Measurements from ENCODE around the gene MS4A4E.
A peak's percentile ranks its signal among the peaks of the same experiment; 100 is the strongest.
"Not testable (repeated sequence)": the region's sequence is repeated elsewhere in the genome, so short reads cannot be mapped to it uniquely, and the experiment has no call there.

The MS4A4E gene

DNA sequence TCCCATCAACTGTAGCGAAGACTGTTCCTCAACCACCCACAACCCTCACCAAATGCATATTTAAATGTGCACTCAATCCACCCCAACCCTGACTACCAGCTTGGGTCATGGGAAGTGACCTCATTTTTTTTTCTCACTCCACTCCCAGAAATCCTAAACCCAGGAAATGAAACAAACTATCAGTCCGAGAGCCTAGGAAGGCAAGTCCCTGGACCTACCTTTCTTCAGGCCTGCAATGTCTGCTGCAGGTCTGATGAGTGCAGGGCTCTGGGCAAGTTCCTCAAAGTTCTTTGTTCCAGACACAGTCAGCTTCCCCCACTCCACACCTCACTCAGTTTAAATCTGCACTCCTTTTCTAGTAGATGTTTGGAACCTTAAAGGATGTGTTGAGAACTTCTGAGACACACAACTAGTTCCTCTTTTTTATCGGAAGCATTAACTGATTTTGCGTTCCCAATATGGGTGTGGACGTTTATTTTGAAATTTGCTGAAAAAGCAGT lies at the start of gene MS4A4E:
TSS of gene MS4A4E (minus strand) at position 398 of the 500 bp plus-strand sequence. CDS start 13,082 bp downstream, outside the sequence.
- no peak for DNase-seq
- in situ Hi-C loops (cut with HindIII; ENCODE audit: low pct_ligation_motif_present, low pct_unique_long_range_greater_than_20kb, low sequenced_read_pairs): no loop called here

DNA sequence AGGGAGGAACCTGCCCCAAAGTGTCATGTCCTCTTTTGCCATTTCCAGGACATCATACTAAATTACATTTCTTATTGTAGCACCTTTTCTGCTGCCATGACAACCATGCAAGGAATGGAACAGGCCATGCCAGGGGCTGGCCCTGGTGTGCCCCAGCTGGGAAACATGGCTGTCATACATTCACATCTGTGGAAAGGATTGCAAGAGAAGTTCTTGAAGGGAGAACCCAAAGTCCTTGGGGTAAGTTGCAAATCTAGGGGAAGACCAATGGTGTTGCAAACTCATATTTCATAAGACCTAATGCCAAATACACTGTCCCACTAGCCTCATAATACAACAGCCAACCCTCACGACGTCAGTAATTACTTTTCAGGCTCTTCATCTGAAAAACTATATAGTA lies 49.2 kb upstream of the MS4A4E start:
- in situ Hi-C loops (cut with HindIII; ENCODE audit: low pct_ligation_motif_present, low pct_unique_long_range_greater_than_20kb, low sequenced_read_pairs): no loop called here
- DNase-seq: no peak

DNA sequence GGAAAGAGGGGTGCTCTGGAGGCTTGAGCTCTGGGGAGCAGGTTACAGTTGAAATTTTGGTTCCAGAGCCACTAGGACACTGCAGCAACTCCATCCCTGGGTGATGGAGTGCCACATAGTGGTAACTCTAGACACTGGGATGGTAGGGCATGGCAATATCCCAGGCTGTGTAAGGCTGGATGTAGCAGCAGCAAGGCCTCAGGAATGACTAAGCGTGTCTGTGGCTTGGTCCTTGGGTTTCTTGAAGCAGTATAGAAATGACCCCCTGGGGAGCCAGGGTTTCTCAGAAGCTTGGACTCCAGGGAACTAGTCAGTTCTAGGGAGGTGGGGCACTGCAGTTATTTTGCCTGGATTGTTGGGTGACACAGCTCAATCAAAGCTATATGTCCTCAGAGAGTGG lies 45.6 kb upstream of the MS4A4E start:
- in situ Hi-C loops (cut with HindIII; ENCODE audit: low pct_ligation_motif_present, low pct_unique_long_range_greater_than_20kb, low sequenced_read_pairs): no loop called here
- DNase-seq: no peak

DNA sequence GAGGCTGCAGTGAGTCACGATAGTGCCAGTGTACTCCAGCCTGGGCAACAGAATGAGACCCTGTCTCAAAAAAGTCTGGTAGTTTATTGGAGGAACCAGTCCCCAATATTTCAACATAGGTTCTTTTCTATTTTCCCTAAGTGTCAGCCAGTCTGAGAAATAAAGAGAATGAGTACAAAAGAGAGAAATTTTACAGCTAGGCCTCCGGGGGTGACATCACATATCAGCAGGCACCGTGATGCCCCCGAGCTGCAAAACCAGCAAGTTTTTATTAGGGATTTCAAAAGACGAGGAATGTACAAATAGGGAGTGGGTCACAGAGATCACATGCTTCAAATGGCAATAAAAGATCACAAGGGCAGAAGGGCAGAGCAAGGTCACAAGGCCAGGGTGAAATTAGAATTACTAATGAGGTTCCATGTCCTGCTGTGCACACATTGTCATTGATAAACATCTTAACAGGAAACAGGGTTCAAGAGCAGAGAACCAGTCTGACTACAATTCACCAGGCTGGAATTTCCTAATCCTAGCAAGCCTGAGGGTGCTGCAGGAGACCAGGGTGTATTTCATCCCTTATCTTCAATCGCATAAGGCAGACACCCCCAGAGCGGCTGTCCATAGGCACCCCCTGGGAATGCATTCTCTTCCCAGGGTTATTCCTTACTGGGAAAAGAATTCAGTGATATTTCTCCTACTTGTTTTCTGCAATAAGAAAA lies 42.6 kb upstream of the MS4A4E start:
- DNase-seq; in situ Hi-C loops (cut with HindIII; ENCODE audit: low pct_ligation_motif_present, low pct_unique_long_range_greater_than_20kb, low sequenced_read_pairs): not testable (repeated sequence)

DNA sequence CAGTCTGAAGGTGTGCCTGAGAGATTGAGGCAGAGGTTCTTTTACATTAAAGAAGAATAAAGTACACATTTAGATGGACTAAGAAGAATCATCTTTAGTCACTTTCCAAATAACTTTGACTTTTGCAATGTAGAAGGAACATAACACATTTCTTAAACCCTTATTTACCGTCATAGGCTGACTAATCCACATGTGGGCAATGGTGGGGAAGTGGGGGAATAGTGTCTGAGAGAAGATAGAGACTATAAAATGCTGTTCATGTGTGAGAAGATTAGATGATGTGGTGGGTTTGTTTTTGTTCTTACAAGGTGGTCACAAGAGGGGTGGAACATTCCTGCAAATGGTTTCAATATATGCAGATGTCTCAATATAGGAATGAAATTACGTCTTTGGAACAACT lies 39.3 kb upstream of the MS4A4E start:
- DNase-seq: no peak
- in situ Hi-C loops (cut with HindIII; ENCODE audit: low pct_ligation_motif_present, low pct_unique_long_range_greater_than_20kb, low sequenced_read_pairs): no loop called here

DNA sequence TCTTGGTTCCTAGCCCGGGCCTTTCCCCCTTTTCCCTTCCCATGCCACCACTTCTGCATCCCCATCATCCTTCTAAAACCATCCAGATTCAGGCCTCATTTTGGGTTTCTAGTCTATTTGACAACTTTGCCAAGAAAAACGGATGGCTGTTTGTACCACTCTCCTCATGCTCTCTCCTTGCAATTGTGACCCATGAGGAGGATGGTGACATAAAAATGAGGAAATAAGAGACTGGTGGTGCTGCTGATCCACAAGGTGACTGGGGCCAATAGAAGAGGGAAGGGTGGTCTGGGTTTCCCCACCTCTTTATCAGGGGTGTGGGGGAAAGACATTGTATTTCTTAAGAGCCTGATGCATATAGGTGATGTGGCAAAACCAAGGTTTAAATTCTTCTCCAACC lies 38.5 kb upstream of the MS4A4E start:
- in situ Hi-C loops (cut with HindIII; ENCODE audit: low pct_ligation_motif_present, low pct_unique_long_range_greater_than_20kb, low sequenced_read_pairs): no loop called here

DNA sequence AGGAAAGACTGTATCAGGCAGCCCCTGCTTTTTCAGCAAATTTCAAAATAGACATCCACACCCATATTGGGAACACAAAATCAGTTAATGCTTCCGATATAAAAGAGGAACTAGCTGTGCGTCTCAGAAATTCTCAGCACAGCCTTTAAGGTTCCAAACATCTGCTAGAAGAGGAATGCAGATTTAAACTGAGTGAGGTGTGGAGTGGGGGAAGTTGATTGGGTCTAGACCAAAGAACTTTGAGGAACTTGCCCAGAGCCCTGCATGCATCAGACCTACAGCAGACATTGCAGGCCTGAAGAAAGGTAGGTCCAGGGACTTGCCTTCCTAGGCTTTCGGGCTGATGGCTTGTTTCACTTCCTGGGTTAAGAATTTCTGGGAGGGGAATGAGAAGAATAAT lies 37.5 kb upstream of the MS4A4E start, which contains the start of gene MS4A4A:
TSS of gene MS4A4A (plus strand) at position 255 of the 400 bp plus-strand sequence. CDS start at position 265, 10 bp downstream.
- no peak for DNase-seq
- in situ Hi-C loops (cut with HindIII; ENCODE audit: low pct_ligation_motif_present, low pct_unique_long_range_greater_than_20kb, low sequenced_read_pairs): no loop called here

More for the DNA sequence above, 38.5 kb upstream of the MS4A4E start:
- no peak for DNase-seq

DNA sequence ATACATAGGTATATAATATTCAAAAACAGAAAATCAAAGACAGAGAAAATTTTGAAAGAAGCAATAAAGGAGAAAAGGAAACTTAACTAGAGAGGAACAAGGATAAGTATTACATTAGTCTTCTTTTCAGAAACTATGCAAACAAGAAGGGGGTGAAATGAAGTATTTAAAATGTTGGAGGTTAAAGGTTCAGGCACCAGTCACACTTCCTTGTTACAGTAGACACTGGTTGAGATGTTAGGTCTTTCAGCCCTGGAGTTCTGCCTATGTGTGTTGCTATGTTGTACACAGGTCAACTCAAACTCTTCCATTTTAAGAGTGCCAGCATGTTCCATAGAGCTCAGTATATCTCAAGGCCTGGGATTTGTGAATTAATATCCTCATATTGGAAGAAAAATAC lies 31.5 kb upstream of the MS4A4E start:
- in situ Hi-C loops (cut with HindIII; ENCODE audit: low pct_ligation_motif_present, low pct_unique_long_range_greater_than_20kb, low sequenced_read_pairs): no loop called here
- no peak for DNase-seq

DNA sequence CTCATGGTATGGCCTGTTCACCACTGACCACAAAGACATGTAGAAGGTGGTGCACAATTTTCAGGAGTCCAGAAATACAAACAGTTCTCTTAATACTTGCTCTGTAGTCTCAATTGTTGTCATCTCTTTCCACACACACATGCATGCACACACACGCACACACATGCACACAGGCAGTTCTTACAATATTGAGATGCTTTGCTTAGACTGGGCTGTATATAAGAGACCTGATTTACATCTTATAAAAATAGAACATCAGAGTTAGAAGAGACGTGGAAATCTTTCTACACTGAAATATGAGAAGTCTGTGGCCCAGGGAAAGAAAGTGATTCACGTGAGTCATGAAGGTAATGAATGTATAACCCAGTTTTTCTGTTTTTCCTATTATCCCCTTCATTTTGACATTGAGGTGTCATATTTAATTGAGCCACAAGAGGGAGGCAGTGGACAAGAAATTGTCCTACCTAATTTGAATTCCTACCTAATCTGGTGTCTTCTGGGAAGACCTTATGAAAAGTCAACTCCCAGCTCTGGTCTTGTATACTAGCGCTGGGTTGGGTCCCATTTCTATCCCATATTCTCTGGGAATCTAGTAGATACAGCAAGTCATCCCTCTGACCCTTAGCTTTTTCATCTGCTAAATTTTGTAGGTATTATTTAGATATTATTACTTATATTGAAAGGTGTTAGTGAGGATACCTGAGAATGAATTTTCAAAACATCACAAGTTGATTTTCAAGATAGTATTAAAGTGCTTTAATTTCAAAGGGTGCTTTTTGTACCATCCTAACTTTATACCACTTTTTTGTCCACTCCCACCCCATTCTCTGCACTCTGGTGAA lies 22.7 kb upstream of the MS4A4E start:
- in situ Hi-C loops (cut with HindIII; ENCODE audit: low pct_ligation_motif_present, low pct_unique_long_range_greater_than_20kb, low sequenced_read_pairs): no loop called here
- peak; percentile 35 for DNase-seq

DNA sequence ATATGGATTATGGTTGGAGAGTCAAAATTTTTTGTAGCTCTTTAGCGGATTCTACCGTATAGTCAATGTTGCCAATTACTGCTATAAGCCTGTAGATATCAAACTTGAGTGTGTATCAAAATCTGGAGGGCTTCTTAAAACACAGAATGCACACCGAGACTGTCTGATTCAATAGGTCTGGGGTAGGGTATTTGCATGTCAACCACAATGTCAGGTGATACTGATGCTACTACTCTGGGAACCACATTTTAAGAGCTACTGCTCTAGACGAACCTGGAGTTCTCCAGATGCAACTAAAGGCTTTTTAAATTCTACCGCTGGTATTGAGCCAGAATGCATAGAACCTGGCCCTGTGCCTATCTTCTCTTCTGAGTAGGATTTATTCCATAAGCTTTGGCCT lies 21.7 kb upstream of the MS4A4E start:
- DNase-seq: no peak
- in situ Hi-C loops (cut with HindIII; ENCODE audit: low pct_ligation_motif_present, low pct_unique_long_range_greater_than_20kb, low sequenced_read_pairs): no loop called here

DNA sequence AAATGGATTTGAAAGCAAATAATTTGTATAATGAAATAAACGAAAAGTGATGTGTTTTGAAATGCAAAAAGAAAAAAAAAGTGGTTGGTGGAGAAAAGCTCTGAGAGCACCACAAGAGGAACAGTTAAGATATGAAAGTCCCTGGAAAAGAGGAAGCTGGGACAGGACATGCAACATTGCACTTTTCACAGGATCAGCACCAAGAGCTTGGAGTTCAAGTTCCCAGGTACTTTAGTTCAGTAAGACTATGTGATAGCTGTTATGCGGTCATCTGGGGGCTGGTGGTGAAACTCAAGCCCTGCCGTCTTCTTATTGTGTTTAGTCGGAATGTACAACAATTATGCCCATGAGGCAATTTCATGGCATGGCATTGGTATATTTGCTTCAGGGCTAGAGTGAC lies 20.5 kb upstream of the MS4A4E start:
- DNase-seq: no peak
- in situ Hi-C loops (cut with HindIII; ENCODE audit: low pct_ligation_motif_present, low pct_unique_long_range_greater_than_20kb, low sequenced_read_pairs): no loop called here

DNA sequence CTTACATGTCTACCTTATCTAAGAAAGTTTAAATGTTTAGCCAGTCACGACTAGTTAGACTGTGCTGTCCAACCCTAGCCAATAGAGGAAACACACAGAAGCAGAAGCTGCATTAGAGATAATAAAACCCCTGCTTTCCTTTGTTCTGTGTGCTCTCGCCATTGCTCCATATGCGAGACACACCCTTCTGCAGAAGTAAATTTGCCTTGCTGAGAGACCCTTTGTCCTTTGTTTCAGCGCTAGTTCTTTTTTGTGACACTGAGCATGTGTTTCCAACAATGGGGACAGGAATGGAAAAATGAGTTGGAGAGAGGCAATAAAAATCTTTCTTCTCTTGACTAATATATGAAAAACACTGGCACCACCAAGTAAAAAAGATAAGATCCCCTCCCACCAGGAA lies 18.1 kb upstream of the MS4A4E start:
- in situ Hi-C loops (cut with HindIII; ENCODE audit: low pct_ligation_motif_present, low pct_unique_long_range_greater_than_20kb, low sequenced_read_pairs): no loop called here
- no peak for DNase-seq

DNA sequence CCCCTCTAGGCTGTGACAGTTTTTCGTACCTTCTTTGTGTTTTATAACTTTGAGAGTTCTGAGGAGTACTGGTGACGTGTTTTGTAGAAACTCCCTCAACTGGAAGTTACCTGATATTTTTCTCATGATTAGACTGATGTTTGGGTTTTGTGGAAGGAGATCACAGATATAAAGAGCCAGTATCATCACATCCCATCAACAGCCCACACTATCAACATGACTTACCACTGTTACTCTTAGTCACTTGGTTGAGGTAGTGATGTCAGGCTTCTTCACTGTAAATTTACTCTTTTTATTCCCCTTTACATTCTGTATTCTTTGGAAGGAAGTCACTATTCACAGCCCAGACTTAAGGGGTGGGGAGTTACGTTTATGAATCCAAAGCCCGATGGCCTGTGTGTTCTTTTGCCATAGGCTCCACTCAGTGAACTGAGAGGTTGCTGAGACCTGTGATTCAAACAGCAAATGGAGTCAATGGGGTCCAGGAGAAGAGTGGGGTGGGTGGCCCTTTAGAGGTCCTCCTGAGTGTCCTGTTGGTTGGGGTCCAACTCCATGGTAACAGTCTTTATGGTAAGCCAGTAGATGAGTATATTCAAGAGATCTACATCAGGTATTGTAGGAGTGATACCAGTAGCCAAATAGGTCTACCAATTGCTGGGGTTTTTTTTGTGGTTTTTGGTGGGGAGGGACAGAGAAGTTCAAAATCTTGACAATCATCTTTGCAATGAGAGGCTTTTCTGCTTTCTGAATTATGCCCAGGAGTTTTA lies 15.2 kb upstream of the MS4A4E start:
- in situ Hi-C loops (cut with HindIII; ENCODE audit: low pct_ligation_motif_present, low pct_unique_long_range_greater_than_20kb, low sequenced_read_pairs): no loop called here
- DNase-seq: no peak

DNA sequence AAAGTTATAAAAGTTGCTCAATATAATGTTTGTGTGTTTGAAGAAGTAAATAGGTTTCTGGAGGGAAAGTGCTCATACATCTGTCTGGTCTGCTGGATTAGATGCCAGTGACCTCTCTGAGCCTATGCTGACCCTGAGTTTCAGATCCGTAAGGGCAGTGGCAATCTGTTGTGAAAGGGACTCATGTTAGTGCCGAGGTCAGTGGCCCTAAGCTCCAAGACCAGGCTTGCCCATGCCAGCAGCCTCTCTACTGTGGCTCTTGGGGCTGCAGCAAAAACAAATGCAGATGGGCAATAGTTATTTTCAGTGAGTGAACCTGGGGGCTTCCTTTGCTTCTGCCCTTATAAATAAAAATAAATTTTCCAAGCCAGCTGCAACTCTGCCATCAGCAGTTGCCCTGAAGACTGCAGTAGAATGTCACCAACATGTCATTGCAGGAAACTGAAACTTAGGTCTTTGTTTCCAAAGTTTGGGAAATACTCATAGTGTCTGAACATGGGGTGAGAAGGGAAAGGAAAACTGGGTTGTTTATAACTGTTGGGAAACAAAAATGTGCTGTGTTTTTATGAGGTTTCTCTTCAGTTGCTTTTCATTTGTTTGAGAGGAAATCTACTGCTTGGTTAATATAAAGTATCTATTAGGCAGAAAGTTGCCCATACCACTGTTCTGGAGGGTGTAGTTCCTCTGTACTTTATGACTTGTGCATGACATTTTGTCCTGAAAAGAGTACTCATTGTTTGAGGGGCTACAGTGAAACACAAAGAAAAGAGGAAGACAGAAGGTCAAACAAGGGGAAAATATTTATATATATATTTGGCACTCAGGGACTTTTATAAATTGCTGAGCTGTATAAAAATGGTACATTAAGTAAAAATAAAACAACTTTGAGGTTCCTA lies 9.5 kb upstream of the MS4A4E start:
- in situ Hi-C loops (cut with HindIII; ENCODE audit: low pct_ligation_motif_present, low pct_unique_long_range_greater_than_20kb, low sequenced_read_pairs): no loop called here
- DNase-seq: no peak

DNA sequence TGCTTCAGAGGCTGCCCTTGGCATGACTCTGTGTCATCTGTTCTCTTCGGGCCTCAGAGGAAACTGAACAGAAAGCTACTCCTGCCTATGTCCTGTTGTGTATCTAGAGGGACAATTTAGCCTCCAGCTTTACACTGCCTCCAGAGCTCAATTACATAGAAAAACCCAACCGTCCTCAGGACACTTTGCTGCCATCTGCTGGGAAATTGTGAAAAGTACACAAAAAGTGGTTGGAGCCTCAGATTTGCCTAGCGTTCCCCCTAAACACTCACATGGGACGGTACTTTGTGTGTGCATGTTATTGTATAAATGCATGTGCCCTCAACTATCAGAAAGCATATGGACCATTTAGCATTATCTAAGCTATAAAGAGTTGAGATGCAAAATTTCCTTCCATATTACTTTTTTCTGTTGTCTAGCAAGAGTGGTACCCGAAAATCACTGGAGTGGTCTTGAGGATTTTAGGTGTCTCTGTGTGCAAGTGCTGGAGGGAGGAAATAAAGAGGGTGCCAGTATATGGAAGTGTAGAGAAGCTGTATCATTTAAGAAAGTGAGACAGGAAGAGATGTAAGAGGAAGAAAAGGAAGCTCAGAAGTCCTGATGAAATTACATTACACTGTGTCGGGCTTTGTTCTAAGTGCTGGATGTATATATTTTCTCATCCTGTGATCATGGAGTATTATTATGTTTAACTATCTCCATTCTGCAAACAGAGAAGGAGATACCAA lies 8.7 kb upstream of the MS4A4E start:
- DNase-seq: no peak
- in situ Hi-C loops (cut with HindIII; ENCODE audit: low pct_ligation_motif_present, low pct_unique_long_range_greater_than_20kb, low sequenced_read_pairs): no loop called here

DNA sequence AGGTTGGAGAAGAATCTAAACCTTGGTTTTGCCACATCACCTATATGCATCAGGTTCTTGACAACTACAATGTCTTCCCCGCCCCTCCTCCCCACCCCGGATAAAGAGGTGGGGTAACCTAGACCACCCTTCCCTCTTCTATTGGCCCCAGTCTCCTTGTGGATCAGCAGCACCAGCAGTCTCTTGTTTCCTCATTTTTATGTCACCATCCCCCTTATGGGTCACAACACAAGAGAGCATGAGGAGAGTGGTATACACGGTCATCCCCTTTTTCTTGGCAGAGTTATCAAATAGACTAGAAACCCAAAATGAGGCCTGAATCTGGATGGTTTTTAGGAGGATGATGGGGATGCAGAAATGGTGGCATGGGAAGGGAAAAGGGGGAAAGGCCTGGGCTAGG lies 1.2 kb downstream of the MS4A4E start:
- in situ Hi-C loops (cut with HindIII; ENCODE audit: low pct_ligation_motif_present, low pct_unique_long_range_greater_than_20kb, low sequenced_read_pairs): no loop called here

DNA sequence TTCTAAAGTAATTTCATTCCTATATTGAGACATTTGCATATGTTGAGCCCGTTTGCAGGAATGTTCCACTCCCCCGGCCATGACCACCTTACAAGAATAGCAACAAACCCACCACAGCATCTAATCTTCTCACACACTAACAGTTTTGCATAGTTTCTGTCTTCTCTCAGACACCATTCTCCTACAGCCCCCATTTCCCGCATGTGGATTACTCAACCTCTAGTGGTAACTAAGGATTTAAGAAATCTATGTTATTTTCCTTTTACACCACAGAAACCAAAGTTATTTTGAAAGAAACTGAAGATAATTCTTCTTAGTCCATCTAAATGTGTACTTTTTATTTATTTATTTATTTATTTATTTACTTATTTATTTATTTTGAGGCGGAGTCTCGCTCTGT lies 2.3 kb downstream of the MS4A4E start:
- no peak for DNase-seq
- in situ Hi-C loops (cut with HindIII; ENCODE audit: low pct_ligation_motif_present, low pct_unique_long_range_greater_than_20kb, low sequenced_read_pairs): no loop called here

More for the DNA sequence above, 1.2 kb downstream of the MS4A4E start:
- DNase-seq: no peak
